ENCODE results near the gene TNFRSF14.
"Not testable (repeated sequence)": the region's sequence is repeated elsewhere in the genome, so short reads cannot be mapped to it uniquely, and the experiment has no call there.

Gene TNFRSF14

GRCh38 chr1:2564815-2565374 lies 8.7 kb downstream of the TNFRSF14 start:
- in situ Hi-C loops (cut with HindIII; ENCODE audit: low sequenced_read_pairs), result no loop called here

- in situ Hi-C loops (cut with HindIII; ENCODE audit: low sequenced_read_pairs), result no loop called here
Measured at GRCh38 chr1:2566101-2567045, 10.2 kb downstream of the TNFRSF14 start.

GRCh38 chr1:2567083-2567679 lies 11.0 kb downstream of the TNFRSF14 start:
- in situ Hi-C loops (cut with HindIII; ENCODE audit: low sequenced_read_pairs), result no loop called here

GRCh38 chr1:2568187-2568816 lies 12.1 kb downstream of the TNFRSF14 start:
- in situ Hi-C loops (cut with HindIII; ENCODE audit: low sequenced_read_pairs), result not testable (repeated sequence)

- in situ Hi-C loops (cut with HindIII; ENCODE audit: low sequenced_read_pairs), result no loop called here
Measured at GRCh38 chr1:2569060-2569459, 12.9 kb downstream of the TNFRSF14 start.

- in situ Hi-C loops (cut with HindIII; ENCODE audit: low sequenced_read_pairs), result not testable (repeated sequence)
Measured at GRCh38 chr1:2569703-2570102, 13.5 kb downstream of the TNFRSF14 start.

GRCh38 chr1:2570332-2570731 lies 14.2 kb downstream of the TNFRSF14 start:
- in situ Hi-C loops (cut with HindIII; ENCODE audit: low sequenced_read_pairs), result no loop called here

- in situ Hi-C loops (cut with HindIII; ENCODE audit: low sequenced_read_pairs), result no loop called here
Measured at GRCh38 chr1:2571348-2571747, 15.2 kb downstream of the TNFRSF14 start.

- in situ Hi-C loops (cut with HindIII; ENCODE audit: low sequenced_read_pairs), result no loop called here
Measured at GRCh38 chr1:2573250-2573920, 17.2 kb downstream of the TNFRSF14 start.

- in situ Hi-C loops (cut with HindIII; ENCODE audit: low sequenced_read_pairs), result no loop called here
Measured at GRCh38 chr1:2574350-2574749, 18.2 kb downstream of the TNFRSF14 start.

- in situ Hi-C loops (cut with HindIII; ENCODE audit: low sequenced_read_pairs), result no loop called here
Measured at GRCh38 chr1:2575801-2576663, 19.9 kb downstream of the TNFRSF14 start.

GRCh38 chr1:2577565-2578075 lies 21.4 kb downstream of the TNFRSF14 start:
- in situ Hi-C loops (cut with HindIII; ENCODE audit: low sequenced_read_pairs), result not testable (repeated sequence)

- in situ Hi-C loops (cut with HindIII; ENCODE audit: low sequenced_read_pairs), result no loop called here
Measured at GRCh38 chr1:2578758-2579118, 22.6 kb downstream of the TNFRSF14 start.

GRCh38 chr1:2580691-2581090 lies 24.5 kb downstream of the TNFRSF14 start:
- in situ Hi-C loops (cut with HindIII; ENCODE audit: low sequenced_read_pairs), result loop anchor here (5.0 kb wide), 1 partner anchor 158 kb away; no protein-coding TSS in a partner anchor

- in situ Hi-C loops (cut with HindIII; ENCODE audit: low sequenced_read_pairs), result loop anchor here (5.0 kb wide), 1 partner anchor 160 kb away; no protein-coding TSS in a partner anchor
Measured at GRCh38 chr1:2582391-2582790, 26.2 kb downstream of the TNFRSF14 start.

- in situ Hi-C loops (cut with HindIII; ENCODE audit: low sequenced_read_pairs), result loop anchor here (5.0 kb wide), 1 partner anchor 161 kb away; no protein-coding TSS in a partner anchor
Measured at GRCh38 chr1:2583331-2583791, 27.2 kb downstream of the TNFRSF14 start.

- in situ Hi-C loops (cut with HindIII; ENCODE audit: low sequenced_read_pairs), result loop anchor here (5.0 kb wide), 1 partner anchor 162 kb away; no protein-coding TSS in a partner anchor
Measured at GRCh38 chr1:2583871-2584351, 27.7 kb downstream of the TNFRSF14 start.

GRCh38 chr1:2584686-2585317 lies 28.6 kb downstream of the TNFRSF14 start:
- in situ Hi-C loops (cut with HindIII; ENCODE audit: low sequenced_read_pairs), result loop anchor here (5.0 kb wide), 1 partner anchor 163 kb away; no protein-coding TSS in a partner anchor

All from endothelial cell of hepatic sinusoid (primary cell).